ACC112 (cell line): ENCODE data around the gene LRRC75A.
A peak's percentile ranks its signal among the peaks of the same experiment; 100 is the strongest.
"Not testable (repeated sequence)": the region's sequence is repeated elsewhere in the genome, so short reads cannot be mapped to it uniquely, and the experiment has no call there.

Source experiments
- H2AFZ ChIP-seq: fragments of 200-600 bp; sonication (generic); one replicate; pipeline ENCODE4 v1.6.0; 2017; ENCODE audit warnings: antibody characterized with exemption, low read length; ENCODE audit not compliant: unreplicated experiment
- H3K27ac ChIP-seq: fragments of 200-600 bp; sonication (generic); 2 replicates; pipeline ENCODE4 v1.5.1; 2014; ENCODE audit warnings: low read depth, mild to moderate bottlenecking, antibody characterized with exemption, low read length, moderate library complexity
- H3K27me3 ChIP-seq: fragments of 200-600 bp; sonication (generic); 2 replicates; pipeline ENCODE4 v1.6.1; 2014; ENCODE audit warnings: mild to moderate bottlenecking, antibody characterized with exemption, low read length, moderate library complexity, mixed read lengths; ENCODE audit not compliant: insufficient read depth
- H3K36me3 ChIP-seq: fragments of 200-600 bp; sonication (generic); 2 replicates; pipeline ENCODE4 v1.6.1; 2016; ENCODE audit warnings: mild to moderate bottlenecking, antibody characterized with exemption, low read length, moderate library complexity, mixed read lengths; ENCODE audit not compliant: insufficient read depth
- H3K4me1 ChIP-seq: fragments of 200-600 bp; sonication (generic); one replicate; pipeline ENCODE4 v1.6.1; 2016; ENCODE audit warnings: low read length, mixed read lengths; ENCODE audit not compliant: insufficient read depth, unreplicated experiment, control insufficient read depth
- H3K4me3 ChIP-seq: fragments of 200-600 bp; sonication (generic); 2 replicates; pipeline ENCODE4 v1.5.1; 2014; ENCODE audit warnings: mild to moderate bottlenecking, low read depth, low read length
- H3K79me2 ChIP-seq: fragments of 200-600 bp; sonication (generic); one replicate; pipeline ENCODE4 v1.6.0; 2016; ENCODE audit warnings: low read length; ENCODE audit not compliant: control insufficient read depth, unreplicated experiment, insufficient read depth

The LRRC75A gene

GRCh38 chr17:16440901-16441629 is 50.9 kb downstream of the LRRC75A start:
- Histone ChIP-seq H2AFZ (no peak overlapping the region), H3K27me3 (no peaks in the 10 kb centered on the region), H3K27ac (peak overlapping the region; percentile 63), H3K4me1 (peaks cover 31% of the 10 kb centered on the region), H3K4me3 (peak overlapping the region; percentile 92), H3K79me2 (peaks cover 49% of the 10 kb centered on the region), H3K36me3 (peaks cover 48% of the 10 kb centered on the region)

GRCh38 chr17:16440354-16440753 is 51.6 kb downstream of the LRRC75A start:
- peak overlapping the region; percentile 92 for H3K4me3 ChIP-seq
- H3K27ac ChIP-seq: peak overlapping the region; percentile 63
- peaks cover 31% of the 10 kb centered on the region for H3K4me1 ChIP-seq
- H3K79me2 ChIP-seq: peaks cover 49% of the 10 kb centered on the region
- H3K36me3 ChIP-seq: peaks cover 48% of the 10 kb centered on the region
- H2AFZ ChIP-seq, H3K27me3 ChIP-seq: not testable (repeated sequence)

- H3K4me3 ChIP-seq: peak overlapping the region; percentile 92
- no peaks in the 10 kb centered on the region for H3K27me3 ChIP-seq
- H3K4me1 ChIP-seq: peaks cover 31% of the 10 kb centered on the region
- peaks cover 49% of the 10 kb centered on the region for H3K79me2 ChIP-seq
- no peak overlapping the region for H2AFZ ChIP-seq
- peaks cover 48% of the 10 kb centered on the region for H3K36me3 ChIP-seq
- peak overlapping the region; percentile 63 for H3K27ac ChIP-seq
These were observed 52.1 kb downstream of the LRRC75A start for GRCh38 chr17:16439811-16440351.

DNA sequence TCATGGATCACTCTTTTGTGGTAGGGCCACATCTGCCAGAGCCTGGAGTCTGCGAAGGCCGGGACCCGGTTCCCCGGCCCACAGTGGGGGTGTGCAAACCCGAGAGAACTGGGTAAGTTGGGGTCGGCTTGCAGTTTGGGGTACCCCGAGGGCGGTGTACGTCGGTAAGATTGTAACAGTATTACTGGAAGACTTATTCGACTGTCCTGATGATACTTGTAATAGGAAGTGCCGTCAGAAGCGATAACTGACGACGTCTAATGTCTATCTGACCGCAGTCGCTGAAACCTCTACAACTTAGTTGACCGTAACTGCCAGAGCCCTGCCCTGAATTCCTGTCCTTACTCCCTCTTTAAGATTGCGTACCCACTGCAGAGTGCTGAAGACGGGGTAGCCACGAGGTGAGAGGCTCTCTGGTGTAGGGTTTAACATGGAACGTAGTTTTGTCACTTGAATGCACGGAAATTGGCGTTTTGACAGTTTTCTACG is 52.6 kb downstream of the LRRC75A start:
- H3K36me3 ChIP-seq: peaks cover 46% of the 10 kb centered on the region
- H3K27me3 ChIP-seq: no peaks in the 10 kb centered on the region
- H3K79me2 ChIP-seq: peaks cover 49% of the 10 kb centered on the region
- H3K4me3 ChIP-seq: peak overlapping the region; percentile 92
- peaks cover 31% of the 10 kb centered on the region for H3K4me1 ChIP-seq
- no peak overlapping the region for H2AFZ ChIP-seq
- peak overlapping the region; percentile 63 for H3K27ac ChIP-seq

- Histone ChIP-seq H3K79me2 (peaks cover 49% of the 10 kb centered on the region), H3K4me1 (peaks cover 31% of the 10 kb centered on the region), H3K27me3 (no peaks in the 10 kb centered on the region)
These were observed 53.3 kb downstream of the LRRC75A start for GRCh38 chr17:16438557-16439302.

GRCh38 chr17:16438173-16438556 is 53.8 kb downstream of the LRRC75A start:
- no peaks in the 10 kb centered on the region for H3K27me3 ChIP-seq
- H3K27ac ChIP-seq: peak overlapping the region; percentile 75
- peaks cover 37% of the 10 kb centered on the region for H3K36me3 ChIP-seq
- H2AFZ ChIP-seq: peak overlapping the region; percentile 34
- peaks cover 29% of the 10 kb centered on the region for H3K4me1 ChIP-seq
- H3K79me2 ChIP-seq: peaks cover 43% of the 10 kb centered on the region
- H3K4me3 ChIP-seq: peak overlapping the region; percentile 92

More at GRCh38 chr17:16438557-16439302, 53.3 kb downstream of the LRRC75A start:
- H2AFZ ChIP-seq: peak overlapping the region; percentile 34
- peak overlapping the region; percentile 92 for H3K4me3 ChIP-seq
- peak overlapping the region; percentile 75 for H3K27ac ChIP-seq
- H3K36me3 ChIP-seq: peaks cover 43% of the 10 kb centered on the region

GRCh38 chr17:16437083-16437482 is 54.9 kb downstream of the LRRC75A start:
- peaks cover 33% of the 10 kb centered on the region for H3K79me2 ChIP-seq
- peaks cover 27% of the 10 kb centered on the region for H3K36me3 ChIP-seq
- H3K27ac ChIP-seq: no peak overlapping the region
- no peak overlapping the region for H2AFZ ChIP-seq
- no peaks in the 10 kb centered on the region for H3K27me3 ChIP-seq
- H3K4me3 ChIP-seq: no peak overlapping the region
- peaks cover 19% of the 10 kb centered on the region for H3K4me1 ChIP-seq

- H3K27ac ChIP-seq: no peak overlapping the region
These were observed 55.8 kb downstream of the LRRC75A start for GRCh38 chr17:16435925-16436886.

DNA sequence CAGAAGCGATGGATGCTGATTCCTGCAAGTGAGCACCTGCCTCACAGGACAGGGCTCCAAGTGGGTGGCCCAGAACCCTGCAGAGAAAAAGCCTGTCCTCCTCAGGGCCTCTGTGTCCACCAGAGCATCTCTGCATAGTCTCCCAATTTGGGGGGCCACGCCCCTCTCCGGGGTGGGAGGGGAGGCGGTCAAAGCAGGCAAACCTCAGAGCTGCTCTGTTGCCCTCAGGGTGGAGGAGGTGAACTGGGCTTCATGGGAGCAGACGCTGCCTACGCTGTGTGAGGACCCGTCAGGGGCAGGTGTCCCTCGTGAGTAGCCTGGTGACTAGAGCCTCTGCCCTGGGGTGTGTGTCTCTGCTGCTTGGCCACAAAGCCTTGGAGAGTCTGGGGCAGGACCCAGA is 57.3 kb downstream of the LRRC75A start:
- peaks cover 3% of the 10 kb centered on the region; the same call in 1 of the 2 replicates for H3K36me3 ChIP-seq
- H3K4me1 ChIP-seq: peaks cover 3% of the 10 kb centered on the region
- H3K27ac ChIP-seq: no peak overlapping the region

More at GRCh38 chr17:16435925-16436886, 55.8 kb downstream of the LRRC75A start:
- no peak overlapping the region for H3K4me3 ChIP-seq
- peaks cover 10% of the 10 kb centered on the region for H3K4me1 ChIP-seq
- H2AFZ ChIP-seq: no peak overlapping the region
- peaks cover 24% of the 10 kb centered on the region for H3K79me2 ChIP-seq
- peaks cover 18% of the 10 kb centered on the region for H3K36me3 ChIP-seq
- no peaks in the 10 kb centered on the region for H3K27me3 ChIP-seq

GRCh38 chr17:16433514-16433913 is 58.5 kb downstream of the LRRC75A start:
- no peak overlapping the region for H3K27ac ChIP-seq
- no peak overlapping the region for H3K4me3 ChIP-seq
- no peak overlapping the region for H2AFZ ChIP-seq
- no peaks in the 10 kb centered on the region for H3K79me2 ChIP-seq
- H3K27me3 ChIP-seq: no peaks in the 10 kb centered on the region
- peaks cover 3% of the 10 kb centered on the region for H3K4me1 ChIP-seq
- H3K36me3 ChIP-seq: peaks cover 5% of the 10 kb centered on the region; the same call in 1 of the 2 replicates

More for the DNA sequence above, 57.3 kb downstream of the LRRC75A start:
- no peaks in the 10 kb centered on the region for H3K27me3 ChIP-seq
- H3K79me2 ChIP-seq: peaks cover 9% of the 10 kb centered on the region
- no peak overlapping the region for H2AFZ ChIP-seq
- H3K4me3 ChIP-seq: no peak overlapping the region
